Ectodermal cell (in vitro differentiated cells): Measurements from ENCODE around the gene TTC1.
"Not testable (repeated sequence)": the region's sequence is repeated elsewhere in the genome, so short reads cannot be mapped to it uniquely, and the experiment has no call there.

Experiments used
- H3K27ac ChIP-seq: 2 replicates; pipeline ENCODE4 v1.7.0; 2013; ENCODE audit warnings: mild to moderate bottlenecking, low read depth, low read length; ENCODE audit not compliant: insufficient read depth, poor library complexity, severe bottlenecking
- H3K27me3 ChIP-seq: 2 replicates; pipeline ENCODE4 v1.7.0; 2013; ENCODE audit warnings: mild to moderate bottlenecking, low read length; ENCODE audit not compliant: insufficient read depth, control insufficient read depth, poor library complexity, severe bottlenecking
- H3K36me3 ChIP-seq: one replicate; pipeline ENCODE4 v1.7.0; 2013; ENCODE audit warnings: low read length; ENCODE audit not compliant: control insufficient read depth, insufficient read depth
- H3K4me1 ChIP-seq: one replicate; pipeline ENCODE4 v1.7.0; 2013; ENCODE audit warnings: low read length; ENCODE audit not compliant: control insufficient read depth, insufficient read depth
- H3K4me3 ChIP-seq: 2 replicates; pipeline ENCODE4 v1.7.0; 2013; ENCODE audit warnings: low read depth, low read length, control low read depth; ENCODE audit not compliant: insufficient read depth
- H3K9me3 ChIP-seq: 2 replicates; pipeline ENCODE4 v1.7.0; 2013; ENCODE audit warnings: mild to moderate bottlenecking, low read length, moderate library complexity; ENCODE audit not compliant: control insufficient read depth
- WGBS, 2 experiments: methylation state at CpG; one replicate each; pipeline ENCODE4 v1.1.7; 2013; ENCODE audit warnings: missing lambda C conversion rate in 2 of 2; 5-methylcytosine and 5-hydroxymethylcytosine counted together

The TTC1 gene

DNA sequence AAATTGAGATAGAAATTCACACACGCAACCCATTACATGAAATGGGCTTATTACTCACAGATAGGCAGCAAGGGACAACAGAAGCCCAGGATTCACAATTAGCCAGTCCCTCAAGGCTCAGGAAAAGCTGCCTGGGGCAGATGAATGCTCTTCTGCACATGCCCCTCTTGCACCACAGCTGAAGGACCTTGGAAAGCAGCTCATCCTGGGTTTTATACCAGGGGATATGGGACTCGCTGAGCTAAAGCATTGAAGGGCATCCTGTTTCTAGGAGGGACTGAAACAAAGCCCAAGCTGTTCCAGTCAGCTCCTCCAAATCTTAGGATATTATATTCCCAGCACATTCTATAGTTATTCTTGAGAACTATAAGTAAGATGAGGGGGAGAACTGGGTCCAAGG, 15.7 kb upstream of the TTC1 start:
- WGBS, 2 experiments = 87 to 95% methylated on average over 2 of the region's 2 CpGs
- H3K4me1 ChIP-seq = no peaks in the 10 kb centered on the region
- H3K27me3 ChIP-seq = no peaks in the 10 kb centered on the region
- no peaks in the 10 kb centered on the region for H3K9me3 ChIP-seq
- H3K36me3 ChIP-seq = no peaks in the 10 kb centered on the region
- no peak overlapping the region for H3K4me3 ChIP-seq
- H3K27ac ChIP-seq = no peak overlapping the region

GRCh38 chr5:159995907-159996306, 13.0 kb upstream of the TTC1 start:
- WGBS, 2 experiments = 87 to 91% methylated on average over 3 of the region's 3 CpGs
- no peaks in the 10 kb centered on the region for H3K4me1 ChIP-seq
- no peaks in the 10 kb centered on the region for H3K36me3 ChIP-seq
- no peak overlapping the region for H3K4me3 ChIP-seq
- H3K27ac ChIP-seq = no peak overlapping the region
- peaks cover 3% of the 10 kb centered on the region for H3K27me3 ChIP-seq
- no peaks in the 10 kb centered on the region for H3K9me3 ChIP-seq

- WGBS, 2 experiments = 94 to 97% methylated on average over 3 of the region's 3 CpGs
- no peaks in the 10 kb centered on the region for H3K9me3 ChIP-seq
- H3K27me3 ChIP-seq = peaks cover 3% of the 10 kb centered on the region
- H3K4me3 ChIP-seq = no peak overlapping the region
- no peaks in the 10 kb centered on the region for H3K36me3 ChIP-seq
- H3K27ac ChIP-seq = no peak overlapping the region
- no peaks in the 10 kb centered on the region for H3K4me1 ChIP-seq
Observed at GRCh38 chr5:160001457-160001856, 7.5 kb upstream of the TTC1 start.

DNA sequence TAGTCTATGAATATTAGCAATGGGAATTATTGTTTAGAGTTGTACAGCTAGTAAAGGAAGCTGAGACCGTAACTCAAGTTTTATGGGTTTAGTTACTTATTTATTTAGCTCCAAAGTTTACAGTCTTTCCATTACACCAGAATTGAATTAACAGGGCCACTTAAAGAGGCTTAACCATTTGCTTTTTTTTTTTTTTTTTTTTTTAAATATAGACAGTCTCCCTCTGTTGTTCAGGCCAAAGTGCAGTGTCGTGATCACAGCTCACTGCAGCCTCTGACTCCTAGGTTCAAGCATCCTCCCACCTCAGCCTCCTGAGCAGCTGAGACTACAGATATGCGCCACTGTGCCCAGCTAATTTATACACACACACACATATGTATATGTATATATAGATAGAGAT, 1.4 kb upstream of the TTC1 start:
- WGBS, 2 experiments = 93 to 95% methylated on average over 1 to 2 of the region's 3 CpGs
- H3K36me3 ChIP-seq = peaks cover 8% of the 10 kb centered on the region
- no peaks in the 10 kb centered on the region for H3K27me3 ChIP-seq
- no peak overlapping the region for H3K27ac ChIP-seq
- H3K9me3 ChIP-seq = no peaks in the 10 kb centered on the region
- H3K4me1 ChIP-seq = peaks cover 9% of the 10 kb centered on the region
- H3K4me3 ChIP-seq = no peak overlapping the region

DNA sequence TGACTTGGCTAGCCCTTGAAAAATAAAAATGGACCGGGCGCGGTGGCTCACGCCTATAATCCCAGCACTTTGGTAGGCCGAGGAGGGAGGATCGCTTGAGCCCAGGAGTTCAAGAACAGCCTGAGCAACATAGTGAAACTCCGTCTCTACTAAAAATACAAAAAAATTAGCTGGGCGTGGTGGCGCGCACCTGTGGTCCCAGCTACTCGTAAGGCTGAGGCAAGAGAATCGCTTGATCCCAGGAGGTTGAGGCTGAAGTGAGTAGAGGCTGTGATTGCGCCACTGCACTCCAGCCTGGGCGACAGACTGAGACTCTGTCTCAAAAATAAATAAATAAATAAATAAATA, 436 bp upstream of the TTC1 start:
- H3K27ac ChIP-seq, H3K27me3 ChIP-seq, H3K4me1 ChIP-seq, H3K4me3 ChIP-seq, H3K9me3 ChIP-seq: not testable (repeated sequence)
- WGBS, 2 experiments = 90 to 91% methylated on average over 12 of the region's 14 CpGs
- peaks cover 11% of the 10 kb centered on the region for H3K36me3 ChIP-seq

DNA sequence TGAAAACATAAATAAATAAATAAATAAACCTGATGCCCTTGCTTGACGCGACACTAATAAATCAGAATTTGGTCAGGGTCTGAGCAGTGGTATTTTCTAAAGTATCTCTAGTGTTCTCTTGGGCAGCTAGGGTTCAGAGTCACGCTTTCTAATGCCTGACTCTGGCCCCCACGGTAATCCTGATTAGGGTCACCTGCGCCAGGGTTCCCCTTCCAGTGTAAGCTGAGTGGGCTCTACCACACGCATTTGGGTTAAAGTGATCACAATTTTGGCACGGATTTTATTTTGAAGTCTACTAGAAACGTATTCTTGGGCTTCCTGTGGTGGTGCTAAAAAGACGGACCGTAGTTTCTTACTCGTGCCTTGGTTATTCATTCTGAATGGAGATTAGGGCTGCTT, 651 bp downstream of the TTC1 start:
- H3K27ac ChIP-seq = peak overlapping the region; percentile 56
- WGBS, 2 experiments = 9 to 11% methylated on average over 11 of the region's 11 CpGs

GRCh38 chr5:160011471-160011870, 2.5 kb downstream of the TTC1 start:
- Histone ChIP-seq H3K9me3 (no peaks in the 10 kb centered on the region), H3K4me3 (no peak overlapping the region), H3K27me3 (no peaks in the 10 kb centered on the region), H3K36me3 (peaks cover 11% of the 10 kb centered on the region), H3K27ac (no peak overlapping the region), H3K4me1 (peaks cover 9% of the 10 kb centered on the region)

More for the DNA sequence above, 651 bp downstream of the TTC1 start:
- no peaks in the 10 kb centered on the region for H3K9me3 ChIP-seq
- no peaks in the 10 kb centered on the region for H3K27me3 ChIP-seq
- peaks cover 9% of the 10 kb centered on the region for H3K4me1 ChIP-seq
- peak overlapping the region; percentile 93 for H3K4me3 ChIP-seq
- H3K36me3 ChIP-seq = peaks cover 11% of the 10 kb centered on the region

- 94% methylated on average over 6 of the region's 6 CpGs for WGBS, 2 experiments
- not testable (repeated sequence) for H3K4me1 ChIP-seq, H3K9me3 ChIP-seq, H3K4me3 ChIP-seq, H3K27me3 ChIP-seq, H3K27ac ChIP-seq
- H3K36me3 ChIP-seq = peaks cover 12% of the 10 kb centered on the region
Observed at GRCh38 chr5:160014197-160014596, 5.3 kb downstream of the TTC1 start.

- H3K27me3 ChIP-seq = no peaks in the 10 kb centered on the region
- H3K36me3 ChIP-seq = peaks cover 4% of the 10 kb centered on the region
- H3K27ac ChIP-seq = no peak overlapping the region
- H3K4me3 ChIP-seq = no peak overlapping the region
- 85% methylated on average over 2 of the region's 2 CpGs; no CpG with 5 or more reads in 1 of the 2 experiments for WGBS, 2 experiments
- H3K9me3 ChIP-seq = no peaks in the 10 kb centered on the region
- no peaks in the 10 kb centered on the region for H3K4me1 ChIP-seq
Observed at GRCh38 chr5:160018945-160019625, 10.1 kb downstream of the TTC1 start.

- Histone ChIP-seq H3K9me3 (no peaks in the 10 kb centered on the region), H3K4me3 (no peak overlapping the region), H3K27ac (no peak overlapping the region), H3K36me3 (peaks cover 4% of the 10 kb centered on the region), H3K27me3 (no peaks in the 10 kb centered on the region), H3K4me1 (no peaks in the 10 kb centered on the region)
- WGBS, 2 experiments = 95 to 96% methylated on average over 6 to 7 of the region's 7 CpGs
Observed at GRCh38 chr5:160020266-160020770, 11.4 kb downstream of the TTC1 start.

- Histone ChIP-seq H3K9me3 (no peaks in the 10 kb centered on the region), H3K4me3 (no peak overlapping the region), H3K36me3 (peaks cover 4% of the 10 kb centered on the region), H3K27me3 (no peaks in the 10 kb centered on the region), H3K4me1 (no peaks in the 10 kb centered on the region), H3K27ac (no peak overlapping the region)
- 95 to 97% methylated on average over 4 of the region's 4 CpGs for WGBS, 2 experiments
Observed at GRCh38 chr5:160020964-160021363, 12.0 kb downstream of the TTC1 start.
